HG03575 (cell line): ENCODE data around the gene RPAP3.

Source experiments
- ATAC-seq: cut with Tn5 transposase; IDR thresholded peaks from one replicate; pipeline ENCODE4 v1.9.1; 2021; ENCODE audit not compliant: unreplicated experiment, insufficient number of reproducible peaks, low FRiP score; ENCODE audit errors: extremely low read depth

Gene RPAP3, protein sequence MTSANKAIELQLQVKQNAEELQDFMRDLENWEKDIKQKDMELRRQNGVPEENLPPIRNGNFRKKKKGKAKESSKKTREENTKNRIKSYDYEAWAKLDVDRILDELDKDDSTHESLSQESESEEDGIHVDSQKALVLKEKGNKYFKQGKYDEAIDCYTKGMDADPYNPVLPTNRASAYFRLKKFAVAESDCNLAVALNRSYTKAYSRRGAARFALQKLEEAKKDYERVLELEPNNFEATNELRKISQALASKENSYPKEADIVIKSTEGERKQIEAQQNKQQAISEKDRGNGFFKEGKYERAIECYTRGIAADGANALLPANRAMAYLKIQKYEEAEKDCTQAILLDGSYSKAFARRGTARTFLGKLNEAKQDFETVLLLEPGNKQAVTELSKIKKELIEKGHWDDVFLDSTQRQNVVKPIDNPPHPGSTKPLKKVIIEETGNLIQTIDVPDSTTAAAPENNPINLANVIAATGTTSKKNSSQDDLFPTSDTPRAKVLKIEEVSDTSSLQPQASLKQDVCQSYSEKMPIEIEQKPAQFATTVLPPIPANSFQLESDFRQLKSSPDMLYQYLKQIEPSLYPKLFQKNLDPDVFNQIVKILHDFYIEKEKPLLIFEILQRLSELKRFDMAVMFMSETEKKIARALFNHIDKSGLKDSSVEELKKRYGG

DNA sequence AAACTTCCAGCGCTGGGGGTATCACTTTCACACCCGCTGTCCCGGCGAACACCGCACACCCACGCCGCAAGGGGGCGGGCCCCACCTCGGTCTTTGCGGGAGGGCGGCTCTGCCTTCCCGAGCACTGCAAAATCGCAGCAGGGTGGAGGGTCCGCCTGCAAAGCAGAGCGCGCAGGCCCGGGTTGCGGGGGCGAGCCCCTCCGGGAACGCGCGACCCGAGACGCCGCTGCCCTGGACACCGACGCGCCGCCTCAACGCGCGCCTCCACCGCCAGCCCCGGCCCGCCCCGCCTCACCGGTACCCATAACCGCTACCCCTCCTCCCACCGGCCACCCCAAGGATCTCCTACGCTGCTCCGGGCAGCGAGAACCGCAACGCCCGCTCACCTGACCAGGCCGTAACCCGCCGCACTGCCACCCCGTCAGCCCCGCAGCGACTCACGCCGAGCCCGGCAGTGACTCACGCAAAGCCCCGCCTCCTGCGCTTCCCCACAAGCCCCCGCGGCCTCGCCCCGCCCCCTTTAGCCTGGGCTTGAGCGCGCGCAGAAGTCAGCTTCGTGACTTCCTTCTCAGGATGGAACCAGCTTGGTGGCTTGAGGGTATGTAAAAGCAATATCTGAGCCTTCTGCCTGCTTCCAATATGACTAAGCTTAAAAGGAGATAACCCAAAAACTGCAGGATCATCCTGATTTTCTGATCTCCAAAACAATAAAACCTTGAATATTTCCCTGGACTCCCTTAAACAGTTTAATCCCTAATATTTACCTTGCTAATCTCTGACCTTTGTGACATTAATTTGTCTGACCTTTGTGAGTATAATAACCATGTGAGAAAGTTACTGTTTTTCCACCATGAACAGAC is at the start of gene RPAP3:
RPAP3 (minus strand) TSS at position 465 of the 860 bp plus-strand sequence. CDS start 3,190 bp downstream, outside the sequence.
- no peak for ATAC-seq

DNA sequence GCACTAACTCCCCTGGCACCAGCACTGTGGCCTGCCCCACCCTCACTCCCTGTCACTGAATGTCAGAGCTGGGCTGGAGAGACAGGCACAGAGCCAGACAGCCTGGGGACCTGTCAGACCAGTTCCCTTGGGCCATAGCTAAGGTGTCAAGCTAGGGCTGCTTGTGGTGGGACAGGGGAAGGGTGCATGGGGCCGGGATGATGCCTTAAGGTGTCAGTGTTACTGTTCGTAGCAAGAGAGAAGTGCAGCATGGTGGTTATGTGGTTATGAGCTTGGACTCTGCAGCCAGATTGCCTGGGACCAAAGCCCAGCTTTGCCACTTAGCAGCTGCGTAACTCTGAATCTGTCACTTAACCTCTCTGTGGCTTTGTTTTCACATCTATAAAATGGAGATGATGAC is 49.1 kb upstream of the RPAP3 start:
- no peak for ATAC-seq

DNA sequence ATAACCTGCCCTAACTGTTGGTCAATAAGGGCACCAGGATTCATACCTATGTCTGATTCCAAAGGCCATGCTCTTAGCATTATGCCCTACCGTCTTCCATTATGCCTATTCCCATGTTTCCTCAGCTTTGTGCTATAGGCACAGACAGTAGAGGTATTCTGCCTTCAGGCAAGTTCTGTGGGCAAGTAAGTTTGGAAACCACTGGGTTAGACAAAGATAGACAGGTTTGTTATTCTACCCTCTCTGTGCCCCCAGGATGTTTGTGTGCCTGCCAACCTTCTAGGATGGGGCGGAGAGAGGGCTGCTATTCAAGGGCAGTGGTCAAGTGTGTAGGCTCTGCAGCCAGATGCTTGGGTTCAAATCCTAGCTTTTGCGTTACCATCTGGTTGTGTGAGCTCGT is 48.3 kb upstream of the RPAP3 start:
- ATAC-seq, result no peak

DNA sequence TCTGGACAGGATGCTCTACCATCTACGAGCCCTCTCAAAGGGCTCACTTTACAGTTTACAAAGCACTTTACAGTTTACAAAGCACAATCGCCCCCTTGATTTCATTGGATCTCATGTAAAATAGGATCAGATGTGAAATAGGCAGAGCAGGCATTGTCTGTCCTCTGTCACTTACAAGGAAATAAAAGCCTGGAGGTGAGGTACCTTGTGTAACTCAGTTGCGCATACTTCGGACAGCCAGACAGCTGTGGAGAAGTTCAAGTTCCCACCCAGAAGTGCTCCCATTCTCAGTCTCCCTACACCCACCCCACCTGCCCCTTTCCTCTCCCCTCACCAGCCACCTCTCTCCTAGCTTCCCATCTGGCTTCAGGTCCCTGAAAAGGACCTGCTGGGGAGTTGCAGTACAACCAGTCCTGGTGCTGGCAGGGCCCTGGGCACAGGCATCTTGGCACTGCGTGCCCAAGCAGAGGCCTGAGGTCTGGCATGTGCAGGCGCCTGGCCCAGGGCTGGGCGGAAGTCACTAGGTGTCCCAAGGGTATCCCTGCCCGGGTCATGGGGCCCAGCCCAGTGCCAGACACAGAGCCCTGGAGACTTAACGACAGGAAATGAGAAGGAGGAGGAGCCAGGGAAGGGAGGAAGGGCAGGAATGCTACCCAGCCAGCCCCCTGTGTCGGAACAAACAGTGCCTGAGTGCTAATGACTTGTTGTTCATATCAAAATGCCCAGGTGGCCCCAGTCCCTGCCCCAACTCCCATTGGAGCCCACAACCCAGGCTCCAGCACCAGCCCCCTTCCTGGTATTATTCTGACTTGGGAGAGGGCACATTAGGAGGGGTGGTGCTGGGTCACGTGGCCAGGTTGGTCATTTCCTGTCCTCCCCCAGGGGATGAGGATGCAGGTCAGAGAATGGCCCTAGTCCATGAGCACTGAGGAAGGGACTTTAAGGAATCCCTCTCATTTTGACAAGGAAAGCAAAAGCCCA is 47.5 kb upstream of the RPAP3 start:
- no peak for ATAC-seq

DNA sequence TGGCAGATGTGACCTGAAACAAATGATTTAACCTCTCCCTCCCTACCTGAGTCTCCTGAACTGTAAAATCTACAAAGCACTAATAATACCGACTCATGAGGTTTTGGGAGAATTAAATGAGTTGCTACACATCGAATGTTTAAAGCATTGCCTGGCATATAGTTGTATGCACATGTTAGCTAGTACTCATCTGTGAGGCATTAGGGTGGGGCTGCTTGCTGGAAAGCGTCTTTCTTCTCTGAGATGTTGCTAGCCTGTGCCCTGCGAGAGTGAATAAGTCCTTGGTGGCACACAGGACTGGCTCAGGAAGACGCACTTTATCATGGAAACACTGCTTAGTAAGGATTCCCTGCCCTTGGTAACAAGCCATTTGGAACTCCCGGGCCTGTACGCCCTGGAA is 46.7 kb upstream of the RPAP3 start:
- ATAC-seq, result no peak

DNA sequence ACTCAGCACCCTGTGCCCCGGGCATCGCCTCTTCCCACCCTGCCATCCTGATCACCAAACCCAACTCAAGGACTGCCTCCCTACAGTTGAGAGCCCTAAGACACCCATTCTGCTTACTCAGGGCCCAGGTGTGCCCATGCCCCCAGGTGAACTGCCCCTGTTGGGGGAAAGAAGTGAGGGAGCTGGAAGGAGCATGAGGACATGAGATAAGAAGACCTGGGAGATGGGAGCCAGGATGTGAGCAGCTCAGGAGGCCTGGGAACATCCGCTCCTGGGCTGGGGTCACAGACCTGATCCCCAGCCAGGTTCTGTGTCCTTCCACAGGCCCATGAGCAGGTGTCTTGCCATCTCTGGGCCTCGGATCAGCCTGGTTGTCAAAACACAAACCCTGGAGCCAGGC is 46.3 kb upstream of the RPAP3 start:
- ATAC-seq, result no peak

DNA sequence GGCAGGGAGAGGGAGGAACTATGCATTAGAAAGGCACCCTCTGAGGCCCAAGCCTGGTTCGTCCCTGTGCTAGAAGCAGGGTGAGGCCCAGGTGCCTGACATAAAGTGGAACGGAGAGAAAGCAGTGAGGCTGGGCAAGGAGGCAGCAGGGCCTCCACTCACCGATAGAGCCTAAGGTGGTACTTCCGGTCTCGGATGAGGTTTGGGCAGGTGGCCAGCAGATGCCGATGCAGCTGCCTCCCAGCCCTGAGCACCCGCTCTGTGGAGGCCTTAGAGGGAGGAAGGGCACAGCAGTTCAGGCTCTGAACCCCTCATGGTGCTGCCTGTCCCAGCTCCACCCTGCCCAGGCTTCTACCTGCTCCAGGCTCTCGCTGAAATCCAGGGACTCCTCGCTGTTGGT is 45.7 kb upstream of the RPAP3 start:
- no peak for ATAC-seq

DNA sequence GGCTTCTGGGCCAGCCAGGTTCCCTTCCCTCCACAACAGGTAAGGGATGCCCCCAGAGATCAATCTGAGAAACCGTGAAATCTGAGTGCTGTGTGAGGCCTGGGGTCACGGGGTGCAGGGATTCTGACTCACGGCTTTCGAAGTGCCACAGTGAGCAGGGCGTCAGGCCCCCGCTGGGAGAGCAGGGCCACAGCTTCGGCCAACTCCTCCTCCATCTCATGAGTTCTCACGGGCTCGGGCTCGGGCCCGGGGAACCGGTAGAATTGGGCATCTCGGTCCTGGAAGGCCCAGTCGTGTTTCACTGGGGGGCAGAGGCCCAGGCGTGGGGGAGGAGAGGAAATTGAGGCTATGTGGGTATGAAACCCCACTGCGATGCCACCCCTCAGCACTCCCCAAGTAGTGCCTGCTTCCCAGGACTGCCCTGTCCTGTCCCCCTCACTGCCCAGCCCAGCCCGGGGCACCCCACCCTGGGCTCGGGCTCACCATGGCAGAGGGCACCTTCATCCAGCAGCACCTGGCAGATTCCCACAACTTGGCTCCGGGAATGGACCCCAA is 45.2 kb upstream of the RPAP3 start:
- no peak for ATAC-seq

DNA sequence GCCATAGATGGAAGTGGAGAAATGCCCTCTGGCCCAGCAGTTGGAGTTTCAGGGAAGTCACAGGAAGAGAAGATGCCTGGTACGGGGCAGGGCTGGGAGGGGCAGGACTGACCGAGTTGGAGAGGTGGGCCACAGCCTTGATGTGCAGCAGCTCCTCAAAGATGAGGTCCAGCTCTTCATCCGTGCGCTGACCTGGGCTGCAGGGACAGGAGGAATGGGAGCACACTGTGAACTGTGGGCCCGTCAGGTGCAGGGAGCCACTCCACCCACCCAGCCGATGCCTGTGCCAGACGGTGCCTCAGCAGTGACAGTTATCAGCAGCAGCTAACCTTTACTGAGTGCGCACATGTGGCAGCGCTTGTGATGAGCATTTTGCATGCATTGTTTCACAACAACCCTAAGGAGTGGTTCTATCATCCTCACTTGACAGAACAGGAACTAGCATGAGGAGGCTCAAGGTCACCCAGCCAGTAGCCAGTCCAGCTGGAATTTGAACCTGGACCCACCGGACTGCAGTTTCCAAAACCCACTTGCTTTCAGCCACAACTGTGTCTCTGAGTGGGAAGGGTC is 44.5 kb upstream of the RPAP3 start:
- no peak for ATAC-seq

DNA sequence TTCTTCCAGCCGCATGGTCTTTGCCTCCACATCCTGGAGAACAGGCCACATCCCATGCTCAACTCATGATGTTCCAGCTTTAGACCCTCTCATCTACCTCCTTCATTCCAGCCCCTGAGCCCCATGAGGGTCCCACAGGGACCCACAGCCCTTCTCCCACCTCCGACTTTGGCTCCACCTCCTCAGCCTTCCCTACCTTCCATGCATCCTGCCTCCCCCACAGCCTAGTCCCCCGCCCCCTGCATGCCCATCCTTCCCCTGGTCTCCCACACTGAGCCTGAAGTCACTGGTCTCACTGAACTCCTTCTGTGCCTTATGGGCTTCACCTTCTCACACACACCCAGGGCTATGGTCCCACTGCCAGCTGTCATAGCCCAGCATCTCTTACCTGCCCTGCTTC is 43.1 kb upstream of the RPAP3 start:
- ATAC-seq, result no peak

DNA sequence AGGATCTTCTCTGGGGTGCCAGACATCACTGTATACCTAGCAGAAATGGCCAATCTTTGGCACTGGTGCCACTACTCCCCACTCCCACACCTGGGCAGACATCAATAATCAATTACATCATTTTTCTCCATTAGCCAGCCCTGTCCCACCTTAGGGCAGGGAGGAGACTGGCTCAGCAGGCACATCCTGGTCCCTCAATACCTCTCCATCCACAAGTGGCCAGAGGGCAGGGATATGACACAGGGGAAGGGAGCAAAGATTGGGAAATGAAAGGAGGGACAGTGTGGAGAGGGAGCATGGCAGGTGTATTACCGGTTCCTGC is 42.6 kb upstream of the RPAP3 start:
- ATAC-seq, result no peak

DNA sequence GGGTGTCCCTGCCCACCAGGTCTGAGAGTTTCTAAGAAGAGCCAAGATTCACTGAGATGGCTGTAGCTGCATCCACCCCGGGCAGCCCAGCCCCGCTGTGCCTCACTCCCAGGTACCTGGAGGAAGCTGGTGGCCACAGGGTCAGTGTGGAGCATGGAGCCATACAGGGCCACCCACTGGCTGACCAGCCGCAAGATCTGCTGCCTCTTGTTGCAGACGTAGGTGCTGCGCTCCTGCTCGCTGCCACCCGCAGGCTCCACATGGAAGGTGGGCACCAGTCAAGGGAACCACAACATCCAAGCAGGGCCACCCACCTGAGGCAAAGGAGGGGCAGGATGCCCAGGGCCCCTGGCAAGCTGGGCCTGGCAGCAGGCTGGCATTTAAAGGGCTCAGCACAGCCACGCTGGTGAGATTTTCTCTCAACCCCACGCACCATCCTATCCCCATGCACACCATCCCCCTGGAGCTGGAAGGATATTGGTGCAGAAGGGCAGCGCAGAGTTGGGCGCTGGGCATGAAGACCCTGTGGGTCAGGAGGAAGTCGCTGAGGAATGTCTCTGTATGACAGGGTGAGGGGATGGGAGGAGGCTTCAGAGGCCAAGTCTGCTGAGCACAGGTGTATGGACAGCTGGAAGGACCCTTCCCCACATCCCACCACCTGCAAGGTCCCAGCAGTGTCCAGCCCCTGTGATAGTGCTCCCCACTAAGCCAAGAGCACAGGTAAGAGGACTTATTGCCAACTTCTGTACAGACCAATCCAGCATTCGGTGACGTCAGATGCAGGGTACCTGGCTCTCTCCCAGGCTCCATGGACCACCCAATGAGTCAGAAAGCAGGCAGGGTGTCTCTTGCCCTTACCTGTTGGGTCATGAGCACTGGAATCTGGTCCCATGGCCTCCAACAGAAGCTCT is 42.0 kb upstream of the RPAP3 start:
- no peak for ATAC-seq

DNA sequence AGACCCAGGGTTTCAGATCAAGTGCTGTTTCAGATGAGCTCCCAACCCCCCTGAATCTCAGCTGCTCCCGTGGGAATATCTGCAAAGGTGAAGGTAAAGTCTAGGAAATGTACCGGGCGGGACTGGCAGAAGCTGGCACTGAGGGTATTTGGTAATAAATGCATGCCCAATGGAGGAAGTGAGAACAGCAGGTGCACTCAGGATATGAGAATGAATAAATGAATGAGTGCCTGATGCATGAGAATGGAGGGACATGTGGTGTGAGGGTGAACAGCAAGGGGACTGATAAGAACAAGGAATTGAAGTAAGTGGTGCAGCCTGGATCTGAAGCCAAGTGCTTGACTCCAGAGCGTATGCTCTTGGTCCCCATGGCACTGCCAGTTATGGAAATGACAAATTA is 41.3 kb upstream of the RPAP3 start:
- ATAC-seq, result no peak

DNA sequence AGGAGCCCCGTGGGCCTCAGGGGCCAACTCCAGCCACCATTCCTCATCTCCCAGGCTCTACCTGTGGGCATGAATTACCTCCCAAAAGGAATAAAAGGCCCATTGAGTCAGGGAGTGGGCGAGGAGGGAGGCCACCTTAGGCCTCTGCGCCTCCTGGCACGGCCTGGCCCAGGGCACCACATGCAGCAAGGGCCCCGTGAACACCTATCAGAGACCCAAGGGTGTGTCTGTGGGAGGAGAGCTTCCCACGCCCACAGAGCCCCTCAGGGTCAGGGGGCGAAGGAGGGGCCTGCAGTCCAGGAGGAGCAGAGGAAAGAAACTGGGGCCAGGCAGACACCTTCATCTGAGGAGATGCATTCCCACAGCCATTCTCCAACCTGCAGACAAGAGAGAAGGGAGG is 40.7 kb upstream of the RPAP3 start:
- ATAC-seq, result no peak

DNA sequence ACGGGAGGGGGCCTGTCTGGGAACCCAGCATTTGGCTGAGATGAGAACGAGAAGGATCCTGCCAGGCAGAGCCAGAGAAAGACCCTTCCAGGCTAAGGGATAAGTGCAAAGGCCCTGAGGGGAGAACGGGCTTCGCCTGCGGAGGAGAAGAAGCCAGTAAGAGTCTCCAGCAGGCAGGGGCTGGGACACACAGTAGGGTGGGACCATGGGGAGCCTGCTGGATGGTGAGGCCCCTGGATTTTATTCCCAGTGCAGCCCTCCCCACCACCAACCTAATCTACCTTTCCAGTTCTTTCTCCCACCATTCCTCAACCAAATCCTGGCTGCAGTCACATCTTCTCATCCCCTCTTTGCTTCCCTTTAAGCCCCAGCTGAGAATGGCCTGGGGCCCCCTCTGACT is 40.2 kb upstream of the RPAP3 start:
- no peak for ATAC-seq

DNA sequence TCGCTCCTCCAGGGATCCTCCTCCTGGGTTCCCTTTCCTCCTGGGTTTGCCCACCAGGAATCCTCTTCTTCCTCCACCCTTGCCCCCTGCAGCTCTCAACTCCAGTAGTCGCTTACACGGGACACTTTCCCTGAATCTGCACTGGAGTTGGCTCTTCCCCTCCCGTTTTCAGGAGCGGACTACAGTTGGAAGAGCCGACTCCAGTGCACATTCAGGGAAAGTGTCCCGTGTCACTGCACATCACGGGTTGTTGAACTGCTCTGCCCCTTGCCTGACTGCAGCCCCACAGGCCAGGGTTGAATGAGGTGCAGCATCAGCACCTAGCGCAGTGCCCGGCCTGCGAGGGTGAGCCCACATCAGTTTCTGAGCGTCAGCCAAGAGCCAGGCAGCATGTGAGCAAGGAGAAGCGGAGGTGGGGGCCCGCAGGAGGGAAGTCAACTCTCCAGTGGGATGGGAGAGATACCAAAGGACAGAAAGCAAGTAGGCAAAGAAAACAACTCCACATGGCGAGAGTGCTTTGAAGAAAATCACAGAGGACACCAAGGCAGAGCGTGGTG is 39.7 kb upstream of the RPAP3 start:
- ATAC-seq, result no peak
